Left ventricle myocardium inferior (tissue), 1 donor: Measurements from ENCODE around the gene PRKCE. TPM values are rescaled to one million over a fixed set of nuclear protein-coding genes. Genes with fewer than 3 reads are reported as not detected.
A peak's percentile ranks its signal among the peaks of the same experiment; 100 is the strongest.

Source experiments
- DNase-seq: peaks from one replicate; pipeline ENCODE4 v3.0.0-alpha.2; 2020
- H3K27ac ChIP-seq: fragments of 200-600 bp; replicated peaks from 2 replicates; pipeline ENCODE4 v1.8.0; 2021
- H3K27me3 ChIP-seq: fragments of 200-600 bp; 2 replicates; pipeline ENCODE4 v1.8.0; 2021; ENCODE audit warnings: low read depth
- H3K36me3 ChIP-seq: fragments of 200-600 bp; 2 replicates; pipeline ENCODE4 v1.8.0; 2021
- H3K4me1 ChIP-seq: fragments of 200-600 bp; 2 replicates; pipeline ENCODE4 v1.8.0; 2021
- H3K4me3 ChIP-seq: fragments of 200-600 bp; 2 replicates; pipeline ENCODE4 v1.8.0; 2021; ENCODE audit warnings: mild to moderate bottlenecking, moderate library complexity
- H3K9me3 ChIP-seq: fragments of 200-600 bp; replicated peaks from 2 replicates; pipeline ENCODE4 v1.8.0; 2021
- intact Hi-C: fragments of 100-400 bp; cut with micrococcal nuclease; formaldehyde crosslinking; loops from one replicate; pipeline ENCODE4 v1.11.0; 2022
- total RNA-seq: library from RNA; stranded (reverse); fragmentation: NEBNext Ultra II Directional; extraction: Animal tissue kit (Norgen Biotek cat#: 25700); gene quantifications from one replicate; pipeline ENCODE4 v1.2.1, GENCODE V29; 2021
- TF ChIP-seq, protein P1 (sequence below): fragments of 200-600 bp; IDR thresholded peaks from 2 replicates; pipeline ENCODE4 v1.8.0; 2021; ENCODE audit warnings: antibody characterized with exemption, mild to moderate bottlenecking, borderline replicate concordance
- donor health status: DM: no; HTN: yes; CAD: no; lungs with severe emphysema.

The PRKCE gene
- total RNA-seq, 1 donor from 2014 or later: 14.7 TPM

DNA sequence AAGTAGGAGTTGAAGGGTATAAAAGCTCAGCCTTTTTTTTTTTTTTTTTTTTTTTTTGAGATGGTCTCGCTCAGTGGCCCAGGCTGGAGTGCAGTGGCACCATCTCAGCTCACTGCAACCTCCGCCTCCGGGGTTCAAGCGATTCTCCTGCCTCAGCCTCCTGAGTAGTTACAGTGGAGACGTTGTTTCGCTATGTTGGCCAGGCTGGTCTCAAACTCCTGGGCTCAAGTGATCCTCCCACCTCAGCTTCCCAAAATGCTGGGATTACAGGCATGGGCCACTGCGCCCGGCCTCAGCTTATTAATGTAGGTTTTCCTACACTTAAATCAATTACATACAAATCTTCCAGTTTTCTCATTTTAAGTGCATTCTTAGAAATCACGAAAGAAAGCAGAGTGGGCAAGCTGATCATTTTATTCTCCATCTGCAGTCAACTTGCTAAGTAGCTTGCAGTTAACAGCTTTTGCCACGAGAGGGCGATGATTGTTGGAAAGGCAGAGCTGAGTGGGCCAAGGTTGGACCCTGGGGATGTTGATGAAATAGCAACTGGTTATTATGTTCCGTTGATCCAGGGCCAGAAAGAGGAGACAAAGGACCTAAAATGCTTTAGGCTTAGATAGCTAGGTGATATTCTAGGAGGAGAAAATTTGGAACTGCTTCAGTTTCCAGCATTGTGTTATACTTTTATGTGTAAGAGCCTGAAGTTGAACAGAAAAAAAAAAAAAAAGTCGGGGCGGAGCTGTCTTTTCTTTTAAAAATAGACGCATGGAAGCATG lies 411.4 kb downstream of the PRKCE start:
- Histone ChIP-seq H3K4me3 (peak overlapping the region; percentile 8), H3K4me1 (peaks cover 42% of the 10 kb centered on the region), H3K27ac (peak overlapping the region; percentile 78), H3K27me3 (no peaks in the 10 kb centered on the region), H3K9me3 (no peaks in the 10 kb centered on the region), H3K36me3 (no peaks in the 10 kb centered on the region)
- peak; percentile 75 for DNase-seq
- TF ChIP-seq, protein P1, sequence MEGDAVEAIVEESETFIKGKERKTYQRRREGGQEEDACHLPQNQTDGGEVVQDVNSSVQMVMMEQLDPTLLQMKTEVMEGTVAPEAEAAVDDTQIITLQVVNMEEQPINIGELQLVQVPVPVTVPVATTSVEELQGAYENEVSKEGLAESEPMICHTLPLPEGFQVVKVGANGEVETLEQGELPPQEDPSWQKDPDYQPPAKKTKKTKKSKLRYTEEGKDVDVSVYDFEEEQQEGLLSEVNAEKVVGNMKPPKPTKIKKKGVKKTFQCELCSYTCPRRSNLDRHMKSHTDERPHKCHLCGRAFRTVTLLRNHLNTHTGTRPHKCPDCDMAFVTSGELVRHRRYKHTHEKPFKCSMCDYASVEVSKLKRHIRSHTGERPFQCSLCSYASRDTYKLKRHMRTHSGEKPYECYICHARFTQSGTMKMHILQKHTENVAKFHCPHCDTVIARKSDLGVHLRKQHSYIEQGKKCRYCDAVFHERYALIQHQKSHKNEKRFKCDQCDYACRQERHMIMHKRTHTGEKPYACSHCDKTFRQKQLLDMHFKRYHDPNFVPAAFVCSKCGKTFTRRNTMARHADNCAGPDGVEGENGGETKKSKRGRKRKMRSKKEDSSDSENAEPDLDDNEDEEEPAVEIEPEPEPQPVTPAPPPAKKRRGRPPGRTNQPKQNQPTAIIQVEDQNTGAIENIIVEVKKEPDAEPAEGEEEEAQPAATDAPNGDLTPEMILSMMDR: peak; percentile 91
- intact Hi-C loops: no loop called here

DNA sequence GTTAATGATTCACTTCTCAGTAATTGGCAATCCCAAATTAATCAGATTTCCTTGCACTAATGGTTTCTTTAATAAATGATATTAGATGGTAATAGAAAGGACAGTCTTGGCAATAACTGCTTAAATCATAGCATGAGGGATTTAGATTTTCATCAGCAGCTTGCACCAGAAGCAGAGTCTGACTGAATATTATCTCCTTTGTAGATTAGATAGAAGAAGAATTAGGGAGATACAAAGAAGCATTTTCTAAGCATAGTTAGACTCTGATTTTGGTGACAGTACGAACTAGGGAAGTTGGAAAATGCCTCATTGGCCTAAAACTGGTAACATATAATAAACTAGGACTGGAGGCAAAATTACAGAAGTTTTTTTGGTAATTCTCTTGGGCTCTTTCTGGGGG lies 412.9 kb downstream of the PRKCE start:
- TF ChIP-seq, protein P1: no peak
- no peaks in the 10 kb centered on the region for H3K36me3 ChIP-seq
- no peak for DNase-seq
- peaks cover 31% of the 10 kb centered on the region for H3K4me1 ChIP-seq
- H3K9me3 ChIP-seq: no peaks in the 10 kb centered on the region
- H3K27ac ChIP-seq: peak overlapping the region; percentile 78
- H3K4me3 ChIP-seq: no peak overlapping the region
- intact Hi-C loops: no loop called here
- H3K27me3 ChIP-seq: no peaks in the 10 kb centered on the region

DNA sequence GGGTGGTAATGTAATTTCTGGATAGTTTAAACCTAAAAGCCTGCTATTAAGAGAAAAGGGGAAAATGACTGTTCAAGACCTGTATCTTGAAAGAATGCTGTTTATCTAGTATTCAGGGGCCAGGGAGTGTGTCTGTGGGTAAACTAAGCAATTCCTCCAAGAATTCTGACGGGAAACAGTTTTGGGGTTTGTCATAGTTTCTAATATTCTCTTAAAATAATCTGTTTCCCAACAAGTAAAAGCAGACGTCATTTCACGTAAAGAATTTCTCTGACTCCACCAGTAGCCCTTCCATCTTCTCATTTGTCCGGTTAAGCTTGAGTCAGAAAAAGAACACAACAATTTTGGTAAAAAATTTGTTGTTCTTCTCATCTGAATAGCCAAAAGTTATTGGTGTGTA lies 413.7 kb downstream of the PRKCE start:
- TF ChIP-seq, protein P1: no peak
- Histone ChIP-seq H3K4me1 (peaks cover 31% of the 10 kb centered on the region), H3K4me3 (no peak overlapping the region), H3K36me3 (no peaks in the 10 kb centered on the region), H3K27me3 (no peaks in the 10 kb centered on the region), H3K9me3 (no peaks in the 10 kb centered on the region), H3K27ac (peak overlapping the region; percentile 78)
- DNase-seq: no peak
- intact Hi-C loops: no loop called here

DNA sequence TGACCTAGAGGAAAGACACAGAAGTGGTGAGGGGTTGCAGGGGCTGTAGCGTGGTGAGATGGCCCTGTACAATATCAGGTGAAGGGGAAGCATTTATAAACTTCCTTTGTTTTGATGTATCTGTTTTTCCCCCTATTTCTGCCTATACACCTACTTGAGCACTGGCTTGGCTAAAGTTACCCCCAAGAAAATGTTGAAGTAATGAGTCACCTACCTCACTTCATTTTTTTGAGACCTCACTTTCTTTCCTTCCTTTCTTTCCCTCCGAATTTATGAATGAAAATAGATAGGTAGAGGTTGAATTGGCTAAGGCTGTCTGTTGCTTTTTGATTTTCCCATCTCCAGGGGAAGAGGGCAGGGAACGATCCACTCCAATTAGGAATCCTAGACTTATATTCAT lies 414.6 kb downstream of the PRKCE start:
- no peak for DNase-seq
- peak overlapping the region; percentile 78 for H3K27ac ChIP-seq
- H3K4me3 ChIP-seq: no peak overlapping the region
- no peaks in the 10 kb centered on the region for H3K9me3 ChIP-seq
- H3K27me3 ChIP-seq: no peaks in the 10 kb centered on the region
- TF ChIP-seq, protein P1: no peak
- intact Hi-C loops: no loop called here
- H3K4me1 ChIP-seq: peaks cover 31% of the 10 kb centered on the region
- no peaks in the 10 kb centered on the region for H3K36me3 ChIP-seq

DNA sequence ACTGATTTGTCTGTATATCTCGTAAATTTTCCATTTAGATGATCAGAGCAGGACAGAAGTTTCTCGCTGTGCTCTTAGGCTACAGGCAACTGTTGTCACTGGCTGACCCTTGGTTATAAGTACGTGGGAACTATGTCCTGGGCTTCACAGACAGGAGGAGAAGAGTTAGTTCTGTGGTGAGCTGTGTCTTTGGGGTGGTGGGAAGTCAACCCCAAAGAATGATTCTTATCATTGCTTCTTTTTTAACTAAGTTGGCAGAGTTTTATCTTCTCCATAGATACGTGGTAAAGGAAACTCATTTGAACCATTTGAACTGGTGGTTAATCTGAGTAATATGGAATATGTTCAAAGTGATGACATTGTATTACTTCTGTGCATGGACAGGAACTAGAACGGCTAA lies 415.1 kb downstream of the PRKCE start:
- H3K36me3 ChIP-seq: no peaks in the 10 kb centered on the region
- intact Hi-C loops: no loop called here
- no peak for DNase-seq
- H3K27me3 ChIP-seq: no peaks in the 10 kb centered on the region
- peaks cover 31% of the 10 kb centered on the region for H3K4me1 ChIP-seq
- no peaks in the 10 kb centered on the region for H3K9me3 ChIP-seq
- peak overlapping the region; percentile 78 for H3K27ac ChIP-seq
- TF ChIP-seq, protein P1: no peak
- no peak overlapping the region for H3K4me3 ChIP-seq
